ENCODE data around the gene GPR89A. TPM values are rescaled to one million over a fixed set of nuclear protein-coding genes. Genes with fewer than 3 reads are reported as not detected.

GPR89A gene
- total RNA-seq, 1 experiment from 2014 or later = 21.5 TPM

GRCh38 chr1:145690587-145691558 lies 83.1 kb downstream of the GPR89A start:
- TF ChIP-seq SIN3A (IDR thresholded peaks at IDR 0.05; ENCODE audit: borderline replicate concordance, insufficient read depth, low read depth, low read length) = no peak
- TF ChIP-seq CTCF (IDR thresholded peaks at IDR 0.05) = no peak
- no peak for TF ChIP-seq POLR2AphosphoS5 (IDR thresholded peaks at IDR 0.05; ENCODE audit: low read depth, low read length)
- no peak for TF ChIP-seq TCF7L2 (IDR thresholded peaks at IDR 0.05; ENCODE audit: low read depth, low read length)
- no peak for TF ChIP-seq REST (IDR thresholded peaks at IDR 0.05; ENCODE audit: insufficient read depth in 1 of 2, low read depth in 2 of 2, low read length in 1 of 2)
- no TSS peak for BruUV-seq (replicated peaks)
- Histone ChIP-seq H3K36me3 (ENCODE audit: control insufficient read depth, insufficient read depth, low read length) (no peaks in the 10 kb centered on the region), H3K4me1 (ENCODE audit: control insufficient read depth, insufficient read depth, low read length) (peaks cover 4% of the 10 kb centered on the region; the same call in 1 of the 2 replicates), H3K4me3 (ENCODE audit: low read depth in 2 of 2, low read length in 2 of 2) (no peak overlapping the region), H3K9me3 (ENCODE audit: control insufficient read depth, insufficient read depth, low read depth, low read length) (no peaks in the 10 kb centered on the region), H3K27me3 (ENCODE audit: control insufficient read depth, insufficient read depth, low read length) (no peaks in the 10 kb centered on the region), H3K27ac (ENCODE audit: low read length) (no peak overlapping the region; the same call in 1 of the 2 replicates)
- intact Hi-C loops (cut with micrococcal nuclease; ENCODE audit: unreplicated experiment) = no loop called here
- DNase-seq (ENCODE audit: low read depth, low spot score) (no peak), ATAC-seq (no peak)
- ChIA-PET POLR2A (no interaction called here), CTCF (no interaction called here)
- in situ Hi-C loops (cut with HindIII; ENCODE audit: low pct_unique_long_range_greater_than_20kb, low sequenced_read_pairs) = no loop called here

- DNase-seq (ENCODE audit: low read depth, low spot score) = no peak
- POLR2A ChIA-PET = no interaction called here
- intact Hi-C loops (cut with micrococcal nuclease; ENCODE audit: unreplicated experiment) (no loop called here), in situ Hi-C loops (cut with HindIII; ENCODE audit: low pct_unique_long_range_greater_than_20kb, low sequenced_read_pairs) (no loop called here)
- TF ChIP-seq POLR2AphosphoS5 (IDR thresholded peaks at IDR 0.05; ENCODE audit: low read depth, low read length) (no peak), SIN3A (IDR thresholded peaks at IDR 0.05; ENCODE audit: borderline replicate concordance, insufficient read depth, low read depth, low read length) (no peak), TCF7L2 (IDR thresholded peaks at IDR 0.05; ENCODE audit: low read depth, low read length) (no peak), CTCF (IDR thresholded peaks at IDR 0.05) (no peak), REST (IDR thresholded peaks at IDR 0.05; ENCODE audit: insufficient read depth in 1 of 2, low read depth in 2 of 2, low read length in 1 of 2) (no peak)
- CTCF ChIA-PET = no interaction called here
- H3K27ac ChIP-seq (ENCODE audit: low read length) = no peak overlapping the region
- no TSS peak for BruUV-seq (replicated peaks)
- H3K27me3 ChIP-seq (ENCODE audit: control insufficient read depth, insufficient read depth, low read length) = no peaks in the 10 kb centered on the region
- no peaks in the 10 kb centered on the region for H3K36me3 ChIP-seq (ENCODE audit: control insufficient read depth, insufficient read depth, low read length)
- H3K4me1 ChIP-seq (ENCODE audit: control insufficient read depth, insufficient read depth, low read length) = peaks cover 4% of the 10 kb centered on the region; the same call in 1 of the 2 replicates
- H3K9me3 ChIP-seq (ENCODE audit: control insufficient read depth, insufficient read depth, low read depth, low read length) = no peaks in the 10 kb centered on the region
- no peak for ATAC-seq
- H3K4me3 ChIP-seq (ENCODE audit: low read depth in 2 of 2, low read length in 2 of 2) = no peak overlapping the region
Observed at GRCh38 chr1:145692785-145693443, 85.1 kb downstream of the GPR89A start.
